HG02885 (cell line): ENCODE measurements around the gene EHD2.

ENCODE experiments used
- ATAC-seq: cut with Tn5 transposase; IDR thresholded peaks from one replicate; pipeline ENCODE4 v1.9.1; 2021; ENCODE audit warnings: mild to moderate bottlenecking; ENCODE audit not compliant: unreplicated experiment, poor library complexity

EHD2 gene

DNA sequence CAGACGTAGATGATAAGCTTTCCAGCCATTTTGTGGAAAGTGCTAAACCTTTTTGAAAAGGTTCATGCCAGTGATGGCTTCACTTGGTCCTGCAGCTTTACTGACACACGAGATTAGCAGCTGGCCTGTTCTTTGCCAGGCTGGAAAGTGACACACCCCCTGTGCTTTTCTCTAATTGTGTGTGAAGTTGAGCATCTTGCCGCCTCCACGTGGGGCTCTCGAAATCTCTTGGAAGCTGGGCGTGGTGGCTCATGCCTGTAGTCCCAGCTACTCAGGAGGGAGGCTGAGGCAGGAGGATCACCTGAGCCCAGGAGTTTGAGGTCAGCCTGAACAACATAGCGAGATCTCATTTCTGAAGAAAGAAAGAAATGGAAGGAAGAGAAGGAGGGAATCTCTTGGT, 25.3 kb upstream of the EHD2 start:
- ATAC-seq, result no peak

DNA sequence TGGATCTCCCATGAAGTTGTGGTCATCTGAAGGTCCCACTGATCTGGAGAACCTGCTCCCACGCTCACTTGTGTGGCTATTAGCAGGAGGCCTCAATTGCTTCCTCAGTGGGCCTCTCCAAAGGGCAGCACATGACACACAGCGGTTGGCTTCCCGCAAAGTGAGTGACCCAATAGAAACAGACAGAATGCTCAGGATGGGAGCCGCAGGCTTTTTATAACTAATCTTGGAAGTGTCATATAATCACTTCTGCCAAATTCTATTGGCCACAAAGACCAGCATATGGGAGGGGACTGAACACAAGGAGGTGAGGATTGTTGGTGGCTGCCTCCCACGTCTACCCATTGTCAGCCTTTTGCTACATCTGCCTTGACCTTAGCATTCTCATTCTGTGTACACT, 22.1 kb upstream of the EHD2 start:
- ATAC-seq, result no peak

DNA sequence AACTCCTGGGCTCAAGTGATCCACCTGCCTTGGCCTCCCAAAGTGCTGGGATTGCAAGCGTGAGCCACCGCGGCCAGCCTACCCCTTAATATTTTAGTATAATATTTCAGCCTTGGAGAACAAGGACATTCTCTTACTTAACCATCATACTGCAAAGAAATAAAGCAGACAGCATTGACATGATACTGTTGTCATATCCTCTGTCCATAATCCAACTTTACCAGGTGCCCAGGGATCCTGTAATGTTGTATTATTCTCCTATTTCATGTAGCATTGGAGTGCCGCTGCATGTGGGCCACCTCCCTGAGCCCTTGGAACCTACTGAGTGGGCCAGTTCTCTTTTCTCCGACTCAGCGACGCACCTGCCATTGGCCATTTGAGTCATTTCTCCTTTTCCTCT, 21.4 kb upstream of the EHD2 start:
- no peak for ATAC-seq

DNA sequence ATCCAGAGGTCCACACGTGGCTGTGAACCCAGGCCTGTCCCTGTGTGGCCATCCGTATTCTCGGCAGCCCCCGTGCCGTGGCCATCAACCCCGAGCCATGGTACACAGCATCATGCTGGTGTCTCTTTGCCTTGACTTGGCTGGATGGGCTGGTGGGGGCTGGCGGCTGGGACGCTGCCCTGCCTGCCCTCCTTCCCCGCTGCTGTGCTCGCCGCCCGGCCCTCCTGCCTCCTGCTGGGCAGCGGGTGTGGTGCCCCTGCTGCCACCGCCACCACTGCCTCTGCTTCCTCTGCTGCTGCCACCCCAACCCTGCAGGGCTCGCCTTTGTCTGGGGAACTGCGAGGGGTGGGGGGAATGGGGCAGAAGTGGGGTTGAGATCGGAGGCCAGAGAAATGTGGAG, 19.7 kb upstream of the EHD2 start:
- ATAC-seq, result no peak

DNA sequence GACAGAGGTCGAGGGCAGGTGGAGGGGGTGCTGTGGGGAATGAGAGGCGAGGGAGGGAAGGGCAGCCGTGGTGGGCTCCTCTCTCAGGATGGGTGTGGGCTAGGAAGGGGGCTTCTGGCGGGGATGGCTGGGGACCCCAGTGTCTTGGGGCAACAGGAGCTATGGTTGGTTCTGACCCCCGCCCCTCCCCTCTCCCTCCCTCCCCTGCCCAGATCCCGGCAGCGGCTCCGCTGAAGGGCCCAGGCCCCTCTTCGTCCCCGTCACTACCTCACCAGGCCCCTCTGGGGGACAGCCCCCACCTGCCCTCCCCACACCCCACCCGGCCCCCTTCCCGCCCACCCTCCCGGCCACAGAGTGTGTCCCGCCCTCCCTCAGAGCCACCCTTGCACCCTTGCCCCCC, 19.3 kb upstream of the EHD2 start:
- ATAC-seq, result no peak

DNA sequence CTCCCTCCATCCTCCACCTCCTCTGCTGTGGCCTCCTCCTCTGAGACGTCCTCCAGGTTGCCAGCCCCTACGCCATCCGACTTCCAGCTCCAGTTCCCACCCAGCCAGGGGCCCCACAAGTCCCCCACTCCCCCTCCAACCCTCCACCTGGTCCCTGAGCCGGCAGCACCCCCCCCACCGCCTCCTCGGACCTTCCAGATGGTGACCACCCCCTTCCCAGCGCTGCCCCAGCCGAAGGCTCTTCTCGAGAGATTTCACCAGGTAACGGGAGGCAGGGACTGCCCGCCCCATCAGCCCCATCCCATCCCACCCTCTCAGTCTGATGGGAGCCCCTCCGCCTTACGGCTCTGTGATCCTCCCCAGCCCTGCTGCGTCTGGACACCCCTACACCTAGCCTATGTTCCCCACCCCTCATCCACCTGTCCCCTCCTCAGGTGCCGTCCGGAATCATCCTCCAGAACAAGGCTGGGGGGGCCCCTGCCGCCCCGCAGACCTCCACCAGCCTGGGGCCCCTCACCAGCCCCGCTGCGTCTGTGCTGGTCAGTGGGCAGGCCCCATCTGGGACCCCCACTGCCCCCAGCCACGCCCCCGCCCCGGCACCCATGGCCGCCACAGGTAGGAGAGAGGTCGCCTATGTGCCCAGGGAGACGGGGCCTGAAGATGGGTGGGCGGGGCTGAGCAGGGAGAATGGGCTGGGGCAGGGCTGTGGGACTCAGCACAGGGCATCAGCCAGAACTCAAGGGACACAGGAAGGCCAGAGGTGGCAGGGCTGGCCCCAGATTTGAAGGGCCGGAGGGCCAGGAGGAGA, 18.6 kb upstream of the EHD2 start:
- ATAC-seq, result no peak

DNA sequence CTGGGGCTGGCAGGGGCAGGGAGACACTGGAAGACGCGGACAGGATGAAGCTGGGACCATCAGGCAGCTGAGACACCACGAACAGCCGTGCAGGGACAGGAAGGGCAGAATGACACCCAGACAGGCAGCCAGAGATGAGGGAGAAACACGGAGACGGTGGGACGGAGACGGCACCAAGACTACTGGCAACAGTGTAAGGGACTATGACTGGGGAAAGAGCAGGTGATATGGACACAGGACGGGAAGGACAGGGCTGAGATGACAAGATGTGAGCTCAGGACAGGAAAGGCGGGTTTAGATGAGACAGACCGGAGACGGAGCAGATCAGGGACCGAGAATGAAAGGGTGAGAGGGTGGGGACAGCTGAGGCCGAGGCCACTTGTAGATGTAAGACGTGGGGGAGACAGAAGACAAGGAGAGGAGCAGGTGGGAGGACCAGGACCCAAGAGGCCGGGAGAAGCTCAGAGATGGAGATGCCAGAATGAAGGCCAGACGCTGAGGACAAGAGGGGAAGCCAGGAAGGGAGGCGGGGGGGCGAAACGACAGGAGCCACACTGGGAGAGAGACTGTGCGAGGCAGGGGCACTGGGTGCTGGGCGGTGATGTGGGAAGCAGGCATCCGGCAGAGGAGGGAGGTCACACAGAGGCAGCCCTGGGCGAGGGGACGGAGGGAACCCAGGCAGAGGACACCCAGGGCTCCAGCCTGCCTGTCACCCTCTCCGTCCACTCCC, 17.5 kb upstream of the EHD2 start:
- no peak for ATAC-seq

DNA sequence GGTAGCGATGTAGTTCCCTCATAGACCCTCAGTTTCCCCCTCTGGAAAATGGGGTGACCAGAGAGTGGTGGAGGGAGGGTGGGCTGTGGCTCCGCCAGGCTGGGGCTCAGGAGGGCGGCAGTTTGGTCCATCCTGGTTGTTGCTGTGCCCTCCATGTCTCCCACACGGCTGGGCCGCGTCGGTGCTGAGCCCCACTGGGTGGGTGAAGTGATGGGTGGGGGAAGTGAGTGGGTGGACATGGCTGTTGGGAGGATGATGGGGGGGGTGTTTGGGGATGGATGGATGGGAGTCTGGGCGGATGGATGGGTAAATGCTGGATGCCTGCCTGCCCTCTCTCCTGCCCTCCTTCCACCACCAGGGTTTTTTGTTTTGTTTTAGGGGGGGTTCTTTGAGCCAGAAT, 16.6 kb upstream of the EHD2 start:
- ATAC-seq, result no peak

DNA sequence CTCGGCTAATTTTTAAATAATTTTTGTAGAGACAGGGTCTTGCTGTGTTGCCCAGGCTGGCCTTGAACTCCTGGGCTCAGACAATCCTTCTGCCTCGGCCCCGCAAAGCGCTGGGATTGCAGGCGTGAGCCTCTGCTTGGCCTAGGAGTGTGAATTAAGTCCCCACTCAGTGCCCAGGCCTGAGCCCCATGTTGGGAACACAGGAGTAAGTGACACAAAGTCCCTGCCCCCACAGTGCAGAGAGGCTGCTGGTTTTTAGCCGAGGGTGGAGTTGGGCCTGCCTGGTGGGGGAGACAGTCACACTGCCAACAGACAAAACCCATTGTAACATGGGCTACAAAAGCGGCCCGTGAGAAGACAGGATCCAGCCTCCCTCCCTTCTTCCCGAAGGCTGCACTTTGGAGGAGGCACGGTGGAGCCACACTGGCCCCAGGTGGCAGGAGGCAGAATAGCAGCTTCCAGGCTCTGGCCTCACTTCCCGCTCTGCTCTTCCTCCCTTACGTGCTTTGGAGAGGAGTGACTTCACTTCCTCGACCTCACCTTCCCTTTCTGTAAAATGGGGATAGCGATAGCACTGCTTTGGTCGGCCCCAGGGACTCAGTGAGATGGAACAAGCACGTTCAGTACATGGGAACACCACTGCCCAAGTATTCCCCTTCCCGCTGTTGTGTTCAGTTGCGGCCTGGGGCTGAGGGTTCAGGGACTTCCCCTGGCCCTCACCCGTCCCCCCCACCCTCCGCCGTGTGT, 15.2 kb upstream of the EHD2 start:
- ATAC-seq, result no peak

DNA sequence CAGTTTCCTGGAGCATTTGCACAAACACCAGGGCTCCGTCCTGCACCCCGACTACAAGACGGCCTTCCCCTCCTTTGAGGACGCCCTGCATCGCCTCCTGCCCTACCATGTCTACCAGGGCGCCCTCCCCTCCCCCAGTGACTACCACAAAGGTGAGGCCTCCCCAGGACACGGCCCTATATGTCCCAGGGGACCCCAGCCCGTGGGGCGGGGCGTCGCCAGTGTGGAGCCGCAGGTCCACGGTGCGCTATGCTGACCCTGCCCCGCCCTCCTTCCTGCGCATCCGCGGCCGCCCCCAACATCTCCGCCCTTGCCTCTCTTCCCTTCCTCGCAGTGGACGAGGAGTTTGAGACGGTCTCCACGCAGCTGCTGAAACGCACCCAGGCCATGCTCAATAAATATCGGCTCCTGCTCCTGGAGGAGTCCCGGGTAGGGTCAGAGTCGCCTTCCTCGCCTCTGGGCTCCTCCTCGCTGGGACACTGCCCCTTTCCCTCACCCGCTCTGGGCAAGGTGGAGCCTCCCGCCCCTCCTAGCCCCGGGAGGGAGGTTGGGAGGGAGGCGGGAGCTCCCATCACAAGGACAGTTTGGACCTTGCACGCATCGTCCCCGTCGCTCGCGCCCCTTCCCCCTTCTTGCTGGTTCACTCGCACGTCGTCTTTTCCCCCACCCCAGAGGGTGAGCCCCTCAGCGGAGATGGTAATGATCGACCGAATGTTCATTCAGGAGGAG, 14.4 kb upstream of the EHD2 start:
- no peak for ATAC-seq

DNA sequence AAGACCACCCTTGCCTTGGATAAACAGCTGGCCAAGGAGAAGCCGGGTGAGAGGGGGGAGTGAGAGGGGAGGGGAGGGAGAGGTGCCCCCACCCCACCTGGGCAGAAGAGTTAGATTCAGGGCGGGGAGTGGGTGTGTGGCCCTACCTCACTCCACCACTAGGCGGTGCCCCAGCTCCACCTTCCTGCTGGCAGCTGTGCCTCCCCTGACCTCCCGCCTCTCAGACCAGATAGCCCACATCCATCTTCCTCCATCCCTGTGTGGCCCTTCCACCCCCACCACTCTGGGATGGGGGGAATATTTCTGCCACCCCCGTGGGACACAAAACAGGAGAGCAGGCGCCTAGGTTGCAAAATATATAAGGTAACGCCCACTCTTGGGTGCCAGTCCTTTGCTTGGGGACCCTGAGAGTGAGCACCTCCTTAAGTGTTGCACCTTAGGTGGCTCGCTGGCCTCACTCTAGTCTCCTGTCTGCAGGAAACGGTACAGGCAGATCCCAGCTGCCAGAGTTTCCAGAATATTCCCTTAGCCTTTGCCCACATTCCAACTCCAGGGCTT, 13.8 kb upstream of the EHD2 start:
- no peak for ATAC-seq

DNA sequence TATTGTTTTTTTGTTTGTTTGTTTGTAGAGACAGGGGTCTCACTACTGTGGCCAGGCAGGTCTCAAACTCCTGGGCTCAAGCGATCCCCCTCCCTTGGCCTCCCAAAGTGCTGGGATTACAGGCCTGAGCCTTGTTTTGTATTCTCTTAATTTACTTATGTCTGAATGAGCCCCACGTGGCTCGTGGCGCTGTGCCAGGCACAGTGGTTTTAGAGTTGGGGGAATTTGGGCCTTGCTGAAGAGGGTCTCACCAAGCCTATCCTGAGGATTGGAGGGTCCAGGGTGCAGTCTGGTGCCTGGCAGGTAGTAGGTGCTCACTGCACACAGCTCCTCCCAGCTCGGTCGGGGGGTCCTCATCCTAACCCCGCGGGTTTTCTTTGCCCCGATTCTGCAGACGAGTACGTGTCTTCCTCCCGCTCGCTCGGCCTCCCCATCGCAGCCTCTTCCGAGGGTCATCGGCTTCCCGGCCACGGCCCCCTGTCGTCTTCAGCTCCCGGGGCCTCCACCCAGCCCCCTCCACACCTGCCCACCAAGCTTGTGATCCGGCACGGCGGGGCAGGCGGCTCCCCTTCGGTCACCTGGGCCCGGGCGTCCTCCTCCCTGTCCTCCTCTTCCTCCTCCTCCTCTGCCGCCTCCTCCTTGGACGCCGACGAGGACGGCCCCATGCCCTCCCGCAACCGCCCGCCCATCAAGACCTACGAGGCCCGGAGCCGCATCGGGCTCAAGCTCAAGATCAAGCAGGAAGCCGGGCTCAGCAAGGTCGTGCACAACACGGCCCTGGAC, 12.1 kb upstream of the EHD2 start:
- no peak for ATAC-seq

DNA sequence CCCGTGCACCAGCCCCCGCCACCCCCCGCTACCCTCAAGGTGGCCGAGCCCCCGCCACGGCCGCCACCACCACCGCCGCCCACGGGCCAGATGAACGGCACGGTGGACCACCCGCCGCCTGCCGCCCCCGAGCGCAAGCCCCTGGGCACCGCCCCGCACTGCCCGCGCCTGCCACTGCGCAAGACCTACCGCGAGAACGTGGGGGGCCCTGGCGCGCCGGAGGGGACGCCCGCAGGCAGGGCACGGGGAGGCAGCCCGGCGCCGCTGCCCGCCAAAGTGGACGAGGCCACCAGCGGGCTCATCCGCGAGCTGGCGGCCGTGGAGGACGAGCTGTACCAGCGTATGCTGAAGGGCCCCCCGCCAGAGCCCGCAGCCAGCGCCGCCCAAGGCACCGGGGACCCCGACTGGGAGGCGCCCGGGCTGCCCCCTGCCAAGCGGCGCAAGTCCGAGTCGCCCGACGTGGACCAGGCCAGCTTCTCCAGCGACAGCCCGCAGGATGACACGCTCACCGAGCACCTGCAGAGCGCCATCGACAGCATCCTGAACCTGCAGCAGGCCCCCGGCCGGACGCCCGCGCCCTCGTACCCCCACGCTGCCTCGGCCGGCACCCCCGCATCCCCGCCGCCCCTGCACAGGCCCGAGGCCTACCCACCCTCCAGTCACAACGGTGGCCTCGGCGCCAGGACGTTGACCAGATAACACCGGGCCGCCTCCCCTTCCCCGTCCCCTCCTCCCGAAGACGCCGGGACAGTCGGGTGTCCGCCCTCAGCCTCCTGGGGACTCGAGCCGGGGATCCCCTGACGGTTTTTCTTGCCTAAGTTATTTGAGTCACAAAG, 11.3 kb upstream of the EHD2 start:
- no peak for ATAC-seq

DNA sequence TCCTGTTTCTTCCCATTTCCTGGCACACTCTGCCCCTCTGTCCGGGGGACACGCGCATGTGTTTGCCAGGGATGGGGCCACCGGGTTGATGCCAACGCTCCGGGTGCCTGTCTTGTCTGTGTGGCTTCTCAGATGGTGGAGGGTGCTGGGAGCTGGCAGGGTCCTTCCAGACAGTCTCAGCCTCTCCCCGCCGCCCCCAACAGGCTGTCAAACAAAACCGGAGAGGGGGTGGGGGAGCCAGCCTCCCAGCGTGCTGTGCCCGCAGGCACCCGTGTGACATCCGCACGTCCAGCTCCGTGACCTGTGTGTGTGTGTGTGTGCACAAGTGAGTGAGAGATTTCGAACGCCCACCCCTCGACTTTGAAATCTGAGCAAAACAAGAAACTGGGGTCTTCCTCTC, 10.6 kb upstream of the EHD2 start:
- ATAC-seq, result no peak

DNA sequence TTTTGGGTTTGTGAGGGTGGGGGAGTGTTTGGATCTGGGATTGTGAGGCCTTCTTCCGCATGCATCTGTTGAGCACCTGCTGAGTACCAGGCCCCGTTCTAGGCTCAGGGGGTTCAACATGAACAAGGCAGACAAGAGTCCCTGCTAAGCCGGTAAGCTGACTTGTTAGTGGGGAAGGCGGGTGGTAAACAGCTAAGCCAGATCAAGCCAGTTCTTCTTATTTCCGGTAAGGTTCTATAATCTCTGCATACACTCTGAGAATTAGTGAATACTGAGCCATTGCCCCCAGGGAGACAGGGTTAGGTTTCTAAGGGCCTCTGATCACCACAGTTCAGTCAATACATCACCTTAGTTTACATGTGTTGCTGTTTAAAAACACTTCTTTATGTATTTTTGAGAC, 9.9 kb upstream of the EHD2 start:
- no peak for ATAC-seq

DNA sequence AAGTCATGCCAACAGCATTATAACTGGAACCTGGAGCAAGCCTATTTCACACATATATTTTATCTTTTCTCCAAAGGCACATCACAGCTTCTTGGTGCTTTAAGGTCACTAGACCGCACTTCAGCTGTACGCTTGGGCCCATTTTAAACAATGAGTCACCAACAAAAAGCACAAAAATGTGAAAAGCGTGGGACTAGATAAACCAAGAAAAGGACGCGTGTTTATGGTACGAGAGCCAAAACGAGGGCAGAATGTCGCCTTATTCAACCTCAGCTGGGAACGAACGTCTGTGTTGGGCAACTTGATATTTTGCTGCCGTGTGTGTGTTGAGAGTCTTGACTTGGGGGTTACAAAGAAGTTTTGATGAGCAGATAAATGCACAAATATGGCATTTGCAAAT, 9.2 kb upstream of the EHD2 start:
- ATAC-seq, result no peak

DNA sequence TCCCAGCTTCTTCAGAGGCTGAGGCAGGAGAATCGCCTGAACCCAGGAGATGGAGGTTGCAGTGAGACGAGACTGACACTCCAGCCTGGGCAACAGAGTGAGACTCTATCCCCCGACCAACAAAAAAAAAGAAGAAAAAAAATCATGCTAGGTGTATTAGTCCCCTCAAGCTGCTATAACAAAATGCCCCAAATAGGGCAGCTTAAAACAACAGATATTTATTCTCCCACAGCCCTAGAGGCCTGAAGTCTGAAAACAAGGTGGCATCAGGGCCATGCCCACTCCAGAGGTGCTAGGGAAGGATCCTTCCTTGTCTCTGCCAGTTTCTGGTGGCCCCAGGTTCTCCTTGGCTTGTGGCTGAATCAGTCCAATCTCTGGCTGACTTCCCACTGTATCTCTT, 8.6 kb upstream of the EHD2 start:
- ATAC-seq, result no peak

DNA sequence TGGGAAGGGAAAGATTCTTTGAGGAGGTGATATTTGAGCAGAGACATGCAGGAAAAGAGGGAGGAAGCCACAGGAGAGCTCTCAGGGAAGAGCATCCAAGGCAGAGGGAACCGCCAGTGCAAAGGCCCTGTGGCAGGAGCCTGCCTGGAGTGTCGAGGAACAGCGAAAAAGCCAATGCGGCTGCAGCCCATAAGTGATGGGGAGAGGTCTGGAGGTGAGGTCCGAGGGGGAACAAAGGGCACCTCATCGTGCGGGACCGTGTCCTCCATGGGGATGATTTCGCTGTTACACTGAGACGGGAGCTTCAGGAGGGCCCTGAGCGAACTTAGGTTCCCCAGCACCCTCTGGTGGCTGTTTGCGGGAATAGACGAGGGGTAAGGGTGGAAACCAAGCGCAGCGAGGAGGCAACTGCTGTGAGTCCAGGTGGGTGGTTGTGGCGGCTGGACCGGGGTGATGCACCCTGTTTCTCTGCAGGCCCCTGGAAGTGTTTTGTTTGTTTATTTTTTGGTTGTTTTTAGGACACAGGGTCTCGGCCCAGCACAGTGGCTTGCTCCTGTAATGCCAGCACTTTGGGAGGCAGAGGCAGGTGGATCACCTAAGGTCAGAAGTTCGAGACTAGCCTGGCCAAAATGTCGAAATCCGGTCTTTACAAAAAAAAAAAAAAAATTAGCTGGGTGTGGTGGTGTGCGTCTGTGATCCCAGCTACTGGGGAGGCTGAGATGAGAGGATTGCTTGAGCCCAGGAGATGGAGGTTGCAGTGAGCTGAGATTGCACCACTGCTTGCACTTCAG, 5.9 kb upstream of the EHD2 start:
- ATAC-seq, result no peak
